Ureter (tissue), 1 donor: Measurements from ENCODE around the gene SGPL1. TPM values are rescaled to one million over a fixed set of nuclear protein-coding genes. Genes with fewer than 3 reads are reported as not detected.
"Not testable (repeated sequence)": the region's sequence is repeated elsewhere in the genome, so short reads cannot be mapped to it uniquely, and the experiment has no call there.

ENCODE experiments used
- DNase-seq: peaks from one replicate; pipeline ENCODE4 v3.0.0-alpha.2; 2020; ENCODE audit warnings: low spot score
- total RNA-seq: library from RNA; stranded (reverse); gene quantifications from one replicate; pipeline ENCODE4 v1.2.4, GENCODE V29; 2023
- donor health status: DM: yes; HTN: yes; CAD: no.

The SGPL1 gene
- total RNA-seq, 1 donor from 2014 or later, result 180 TPM

DNA sequence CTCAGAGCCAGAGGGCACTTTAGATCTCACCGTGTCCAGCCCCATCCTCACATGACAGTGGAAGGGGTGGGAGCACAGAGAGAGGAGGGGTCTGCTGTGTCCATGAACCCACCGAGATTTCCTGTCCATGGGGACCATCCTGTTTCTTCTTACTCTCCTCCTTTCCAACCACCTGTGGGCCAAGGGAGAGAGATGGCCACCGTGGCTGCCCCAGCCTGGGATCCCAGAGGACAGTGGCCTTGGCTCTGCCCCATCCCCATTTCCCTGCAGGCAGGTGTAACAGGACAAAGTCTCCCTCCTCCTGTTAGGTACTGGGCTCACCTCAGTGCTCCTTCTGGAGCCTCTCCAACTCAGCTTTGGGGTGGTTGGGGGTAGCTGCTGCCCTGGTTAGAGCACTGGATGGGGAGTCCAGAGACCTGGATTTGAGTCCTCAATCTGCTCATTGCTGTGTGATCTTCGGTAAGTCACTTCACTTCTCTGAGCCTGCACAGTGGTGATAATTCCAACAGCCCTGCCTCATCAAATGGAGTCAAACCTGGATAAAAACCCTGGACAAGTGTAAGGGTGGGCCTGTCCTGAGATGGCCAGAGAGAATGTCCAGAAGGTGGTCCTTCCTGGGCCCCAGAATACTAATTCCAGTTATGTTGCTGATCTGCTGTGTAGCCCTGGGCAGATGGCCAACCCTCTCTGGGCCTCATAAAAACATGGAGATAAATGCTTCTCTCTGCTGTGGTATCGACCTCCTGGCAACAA lies 90.5 kb downstream of the SGPL1 start:
- DNase-seq, result no peak

GRCh38 chr10:70906953-70907636 lies 91.3 kb downstream of the SGPL1 start:
- DNase-seq, result no peak

DNA sequence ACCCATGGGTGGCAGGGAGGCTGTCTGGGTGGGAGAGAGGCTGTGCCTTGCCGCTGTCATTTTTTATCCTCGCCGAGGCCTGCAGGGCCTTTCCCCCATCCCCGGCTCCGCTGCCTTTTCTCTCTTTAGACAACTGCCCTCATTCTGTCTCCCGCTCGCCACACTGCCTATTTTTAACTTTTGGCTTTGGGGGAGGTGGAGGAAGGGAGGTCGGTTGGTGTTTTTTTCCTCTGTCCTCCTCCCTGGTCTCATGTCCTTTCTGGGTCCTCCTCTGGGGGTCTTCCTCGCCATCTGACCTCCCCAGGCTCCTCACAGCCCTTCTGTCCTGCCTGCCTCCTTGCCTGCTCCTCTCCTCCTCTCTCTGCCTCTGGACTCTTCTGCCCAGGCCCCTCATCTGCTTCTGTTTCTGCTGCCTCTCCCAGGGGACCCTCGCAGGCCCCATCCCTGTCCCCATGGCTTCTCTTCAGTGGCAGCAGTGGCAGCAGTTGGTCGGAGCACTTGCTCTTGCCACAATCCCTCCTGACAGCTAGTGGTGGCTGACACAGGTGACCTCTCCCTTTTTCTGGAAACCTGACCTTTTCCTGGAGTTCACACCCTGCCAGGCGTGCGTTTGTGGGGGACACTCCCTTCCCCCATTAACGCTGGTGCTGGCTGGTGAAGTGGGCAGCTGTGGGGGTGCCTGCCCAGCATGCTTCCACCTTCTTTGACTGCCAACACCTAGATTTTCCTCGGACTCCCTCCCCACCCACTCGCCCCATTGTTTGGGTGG lies 92.1 kb downstream of the SGPL1 start:
- DNase-seq, result no peak

DNA sequence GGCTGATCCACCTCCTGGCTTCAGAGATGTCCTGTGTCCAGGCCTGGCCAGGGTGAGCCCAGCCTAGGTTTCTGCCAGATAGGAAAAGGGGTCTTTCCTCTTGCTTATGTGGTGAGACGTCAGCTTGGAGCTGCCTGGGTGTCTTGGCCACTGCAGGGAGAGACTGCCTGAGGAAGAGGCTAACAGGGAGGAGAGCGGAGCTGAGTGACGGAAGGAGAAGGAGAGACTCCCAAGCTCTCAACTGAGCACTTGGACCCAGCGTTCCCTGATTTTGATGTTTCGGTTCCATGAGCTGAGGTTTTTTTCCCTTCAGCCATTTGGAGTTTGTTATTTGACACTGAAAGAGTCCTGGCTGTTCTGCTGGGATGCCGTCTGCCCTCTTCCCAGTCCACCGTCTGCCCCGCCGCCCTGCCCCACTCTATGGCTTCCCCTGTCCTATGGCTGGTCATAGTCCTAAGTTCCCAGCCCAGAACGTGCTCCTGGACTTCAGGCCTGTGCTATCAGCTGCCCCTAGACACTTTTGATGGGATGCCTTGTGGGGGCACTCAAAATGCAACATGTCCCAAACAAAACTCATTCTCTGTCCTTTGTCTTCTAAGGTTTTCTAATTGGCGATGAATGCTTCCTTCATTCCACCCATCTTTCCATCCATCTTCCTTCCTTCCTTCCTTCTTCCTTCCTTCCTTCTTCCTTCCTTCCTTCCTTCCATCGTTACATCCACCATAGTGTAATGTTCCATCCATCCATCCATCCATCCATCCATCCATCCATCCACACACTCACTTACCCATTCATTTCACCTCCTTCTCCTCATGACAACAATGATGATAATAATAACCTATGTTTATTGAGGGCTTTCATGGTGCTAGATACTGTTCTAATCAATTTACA lies 92.9 kb downstream of the SGPL1 start:
- DNase-seq, result no peak

DNA sequence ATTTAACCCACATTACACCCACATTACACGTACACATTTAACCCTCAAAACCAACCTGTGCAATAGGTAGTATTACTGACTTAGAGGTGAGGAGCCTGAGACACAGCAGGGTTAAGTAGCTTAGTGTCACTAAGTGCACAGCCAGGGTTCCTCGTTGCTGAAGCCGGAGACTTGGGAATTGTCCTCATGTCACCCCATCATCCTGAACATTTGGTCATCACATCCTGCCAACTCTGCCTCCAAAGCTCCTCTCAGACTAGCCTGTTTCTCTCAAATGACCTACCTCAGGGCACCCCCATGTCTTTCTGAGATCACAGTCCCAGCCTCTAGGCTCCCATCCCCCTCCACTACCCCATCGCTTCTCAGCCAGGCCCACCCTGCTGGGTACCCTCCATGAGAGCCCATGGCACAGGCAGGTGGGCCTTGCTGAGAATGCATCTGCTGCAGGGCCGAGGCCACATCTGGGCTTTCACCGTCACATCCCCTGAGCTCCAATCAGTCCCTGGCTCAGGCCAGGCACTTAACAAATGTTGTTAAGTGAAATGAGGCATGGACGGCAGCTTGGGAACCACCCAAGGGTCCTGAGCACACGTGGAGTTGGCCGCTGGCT lies 93.7 kb downstream of the SGPL1 start:
- DNase-seq, result no peak

DNA sequence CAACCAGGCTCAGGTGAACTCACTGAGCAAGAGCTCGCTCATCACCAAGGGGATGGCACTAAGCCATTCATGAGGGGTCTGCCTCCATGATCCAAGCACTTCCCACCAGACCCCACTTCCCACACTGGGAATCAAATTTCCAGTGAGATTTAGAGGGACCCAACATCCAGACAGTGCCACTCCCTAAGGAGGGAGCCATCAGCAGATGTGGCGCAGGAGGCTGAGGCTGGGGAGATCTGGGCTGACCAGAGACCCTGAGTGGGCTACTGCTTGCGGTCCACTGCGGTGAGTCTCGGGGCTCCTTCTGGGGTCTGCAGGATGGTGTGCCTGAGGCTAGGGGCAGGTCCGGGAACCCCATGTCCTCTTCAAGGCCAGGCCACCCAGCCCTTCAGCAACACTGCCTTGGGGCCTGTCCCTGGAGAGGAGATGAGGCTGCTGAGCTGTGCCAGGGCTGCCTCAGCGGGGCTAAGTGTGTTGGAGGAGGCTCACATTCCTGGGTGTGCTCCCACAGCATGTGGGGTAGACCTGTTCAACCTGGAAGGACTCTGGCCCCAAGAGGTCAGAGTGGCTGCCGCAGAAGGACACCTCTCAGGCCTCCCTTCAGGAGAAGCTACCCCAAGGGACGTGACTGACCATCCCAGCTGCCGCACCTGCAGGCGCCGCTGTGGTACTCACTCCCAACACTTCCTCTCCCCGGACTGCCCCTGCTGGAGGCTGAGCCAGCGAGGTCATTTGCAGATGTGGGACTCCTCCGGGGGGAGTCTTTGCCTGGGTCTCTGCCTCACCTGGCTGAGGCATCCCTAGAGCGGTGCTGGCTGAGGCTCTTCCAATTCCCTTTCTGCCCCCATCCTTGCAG lies 95.0 kb downstream of the SGPL1 start:
- no peak for DNase-seq

DNA sequence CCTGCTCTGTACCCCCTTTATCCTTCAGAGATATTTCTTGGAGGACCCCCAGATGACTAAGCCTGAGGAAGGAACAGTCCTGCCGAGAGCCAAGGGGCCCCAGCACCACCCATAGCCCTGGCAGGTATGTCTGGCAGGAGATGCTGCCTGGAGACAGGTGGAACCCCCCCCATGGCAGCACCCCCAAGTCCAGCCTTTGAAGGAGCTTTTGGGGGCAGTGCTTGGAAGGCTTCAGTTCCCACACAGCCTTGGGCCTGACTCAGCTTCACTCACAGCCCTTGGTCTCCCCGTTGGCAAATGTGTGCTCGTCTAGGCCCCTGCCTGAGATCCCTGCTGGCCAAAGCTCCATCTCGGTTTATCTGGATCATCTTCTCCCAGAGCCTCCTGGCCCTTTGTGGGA lies 95.6 kb downstream of the SGPL1 start:
- DNase-seq, result no peak

- no peak for DNase-seq
Observed at GRCh38 chr10:70912556-70912955, 96.8 kb downstream of the SGPL1 start.

DNA sequence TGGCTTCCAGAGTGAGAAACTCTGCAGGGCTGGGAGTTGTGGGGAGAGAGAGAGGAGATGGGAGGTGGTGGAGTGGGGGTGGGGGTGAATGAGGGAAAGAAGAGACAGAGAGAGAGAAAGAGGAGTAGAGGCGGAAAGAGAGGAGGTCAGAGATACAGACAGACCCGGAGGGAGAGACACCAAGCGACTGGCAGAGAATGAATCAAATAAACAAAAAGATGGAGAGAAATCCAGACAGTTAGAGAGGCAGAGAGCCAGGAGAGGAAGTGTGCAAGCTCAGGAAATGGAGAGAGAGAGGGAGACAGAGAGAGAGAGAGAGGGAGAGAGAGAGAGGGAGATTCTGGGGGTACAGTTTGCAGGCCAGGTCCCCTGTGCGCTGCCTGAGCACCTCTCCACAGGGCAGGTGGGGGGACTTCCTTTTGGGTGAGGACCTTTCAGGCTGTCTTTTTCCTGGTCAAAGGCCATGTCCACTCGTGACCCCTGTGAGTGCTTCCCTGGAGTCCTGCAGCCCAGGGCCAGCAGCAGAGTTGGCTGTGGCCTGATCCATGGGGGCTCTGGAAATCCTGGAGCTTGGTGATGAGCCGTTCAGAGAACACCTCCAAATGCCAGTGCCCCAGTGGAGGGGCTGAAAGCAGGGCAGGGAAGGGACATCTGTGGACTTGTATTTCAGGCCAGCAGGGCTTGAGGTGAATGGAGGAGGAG lies 97.6 kb downstream of the SGPL1 start:
- no peak for DNase-seq

DNA sequence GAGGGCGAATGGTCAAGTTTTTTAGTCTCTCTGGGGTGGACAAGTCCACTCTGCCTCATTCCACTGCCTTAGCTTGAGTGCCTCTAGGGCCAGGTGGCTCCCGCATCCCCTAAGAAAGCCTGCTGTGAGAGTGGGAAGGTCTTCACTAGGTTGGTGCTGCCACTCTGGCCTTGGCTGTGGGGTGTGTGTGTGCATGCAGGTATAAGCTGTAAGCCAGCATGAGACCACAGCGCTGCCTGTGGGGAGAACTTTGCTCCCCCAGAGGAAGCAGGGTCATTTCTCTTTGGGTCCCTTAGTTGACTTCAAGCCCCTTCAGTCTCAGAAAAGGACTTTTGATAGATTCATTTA lies 98.1 kb downstream of the SGPL1 start:
- no peak for DNase-seq

DNA sequence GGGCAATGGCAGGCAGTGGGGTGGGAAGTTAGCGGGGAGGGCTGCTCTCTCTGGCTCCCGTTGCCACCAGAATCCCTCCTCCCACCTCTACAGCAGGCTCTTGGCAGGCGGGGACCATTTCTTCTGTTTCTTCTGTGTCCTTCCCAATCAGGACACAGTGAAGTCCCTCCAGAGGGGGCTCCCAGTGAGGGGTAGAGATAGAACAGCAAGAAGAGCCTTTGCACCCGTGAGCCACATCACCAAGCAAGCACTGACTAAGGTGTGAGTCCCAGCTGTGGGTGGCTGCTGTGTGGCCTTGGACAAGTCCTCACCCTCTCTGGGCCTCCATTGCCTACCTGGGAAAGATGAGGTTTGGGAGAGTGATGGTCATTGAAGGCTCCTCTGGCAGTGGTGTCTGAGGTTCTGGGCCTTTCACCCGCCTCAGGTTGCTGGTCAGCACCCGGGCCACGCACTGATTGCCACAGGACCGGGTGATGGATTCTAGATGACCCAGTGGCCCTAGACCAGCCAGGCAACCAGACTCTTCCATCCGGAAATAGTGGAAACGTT lies 98.6 kb downstream of the SGPL1 start:
- DNase-seq, result no peak

DNA sequence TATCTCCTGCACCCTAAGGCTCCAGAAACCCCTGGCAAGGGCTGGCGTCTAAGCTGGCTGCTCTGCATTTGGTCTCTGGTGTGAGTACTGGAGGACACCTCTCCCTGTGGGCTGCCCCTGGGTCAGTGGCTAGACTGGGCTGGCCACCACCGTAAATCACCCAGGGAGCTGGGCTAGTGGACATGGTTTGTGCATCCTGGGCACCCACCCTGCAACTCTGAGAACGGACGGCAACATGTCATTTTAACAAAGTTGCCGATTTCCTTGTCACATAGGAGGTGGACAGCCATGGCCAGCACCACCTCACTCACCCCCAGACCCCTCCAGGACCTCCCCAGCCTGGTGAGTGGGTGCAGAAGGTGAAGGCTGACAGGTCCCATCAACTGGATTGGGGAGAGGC lies 99.5 kb downstream of the SGPL1 start:
- DNase-seq, result no peak

- DNase-seq, result no peak
Observed at GRCh38 chr10:70915806-70916205, 100.1 kb downstream of the SGPL1 start.

DNA sequence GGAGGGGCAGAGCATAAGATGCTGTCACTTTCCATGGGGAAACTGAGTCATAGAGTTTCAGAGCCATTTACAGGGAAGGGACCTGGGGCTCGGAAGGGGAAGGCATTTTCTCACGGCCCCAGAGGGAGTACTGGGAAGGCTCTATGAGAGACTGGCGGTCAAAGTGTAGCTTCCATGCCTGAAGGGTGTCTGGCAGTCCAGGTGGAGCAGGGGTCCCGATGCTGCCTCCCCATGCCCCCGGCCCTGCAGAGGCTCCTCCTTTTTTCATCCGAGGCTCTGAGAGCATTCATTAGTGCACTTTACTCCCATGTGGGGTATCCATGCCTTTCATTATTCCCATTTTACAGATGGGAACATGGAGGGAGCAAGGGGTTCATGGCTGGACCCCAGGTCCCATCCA lies 100.5 kb downstream of the SGPL1 start:
- no peak for DNase-seq

DNA sequence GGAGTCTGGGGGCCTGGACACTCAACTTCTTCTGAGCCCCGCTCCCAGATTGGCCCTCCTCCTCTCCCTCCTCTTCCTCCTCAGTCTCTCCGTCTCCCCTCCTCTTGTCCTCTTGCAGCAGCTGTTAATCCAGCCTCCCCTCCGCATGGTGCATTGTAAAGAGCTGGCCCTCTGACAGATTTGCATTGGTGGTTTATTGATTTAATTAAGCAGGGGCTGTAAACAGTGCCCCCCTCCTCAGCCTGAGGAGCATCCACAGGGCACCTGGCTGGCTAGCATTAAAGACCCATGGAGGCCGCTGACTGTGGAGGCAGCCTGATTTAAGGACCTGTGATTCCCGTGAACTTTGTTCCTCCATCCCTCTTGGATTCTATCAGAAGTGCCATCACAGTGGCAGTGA lies 101.5 kb downstream of the SGPL1 start:
- no peak for DNase-seq

GRCh38 chr10:70917635-70918034 lies 101.9 kb downstream of the SGPL1 start:
- DNase-seq, result no peak

- no peak for DNase-seq
Observed at GRCh38 chr10:70918851-70919530, 103.2 kb downstream of the SGPL1 start.

- not testable (repeated sequence) for DNase-seq
Observed at GRCh38 chr10:70919906-70920305, 104.2 kb downstream of the SGPL1 start.

DNA sequence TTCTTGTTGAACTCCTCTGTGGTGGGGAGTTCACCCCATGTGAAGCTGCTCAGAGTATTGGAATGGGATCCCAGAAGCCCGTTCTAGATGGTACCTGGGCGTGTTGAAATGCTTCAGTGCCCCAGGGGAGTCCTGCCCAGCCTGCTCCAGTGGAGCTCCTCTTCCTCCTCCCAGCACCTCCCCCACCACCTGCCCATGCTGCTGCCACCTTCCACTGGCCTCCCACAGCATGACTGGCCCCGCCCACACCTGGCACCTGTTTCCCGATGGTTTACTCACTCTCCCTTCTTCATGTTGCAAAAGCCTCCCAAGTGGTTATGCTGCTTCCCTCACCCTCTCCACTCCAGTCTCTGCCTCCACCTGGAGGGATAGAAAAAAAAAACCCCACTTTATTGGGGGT lies 104.8 kb downstream of the SGPL1 start:
- peak; percentile 81 for DNase-seq
